Left cardiac atrium (tissue), 4 donors: ENCODE results near the gene FAM200C. TPM values are rescaled to one million over a fixed set of nuclear protein-coding genes. Genes with fewer than 3 reads are reported as not detected.

Experiments used
- ATAC-seq, 2 donors: fragments of 200-7000 bp; cut with Tn5 transposase; one replicate each; pipeline ENCODE4 v1.9.1; 2020; ENCODE audit warnings: mild to moderate bottlenecking in 2 of 2, moderate library complexity in 2 of 2
- DNase-seq: peaks from one replicate; pipeline ENCODE4 v3.0.0-alpha.2; 2020
- intact Hi-C, 2 donors: fragments of 100-400 bp; cut with DNase I; formaldehyde crosslinking; loops; one replicate each; pipeline versions ENCODE4 v1.14.1 to v1.15.1; 2022 to 2023
- total RNA-seq, 2 donors: library from RNA; stranded (reverse); fragmentation: NEBNext Ultra II Directional; extraction: Animal tissue kit (Norgen Biotek cat#: 25700); gene quantifications; one replicate each; pipeline ENCODE4 v1.2.1, GENCODE V29; 2021
- donor health status: DM: no; HTN: yes; CAD: no.
- donor health status: DM: no; HTN: yes; CAD: no; lungs with severe emphysema.
- donor health status: DM: yes; HTN: yes; CAD: no.
- donor health status: Dilated cardiomyopathy.

The FAM200C gene
- total RNA-seq, 2 donors from 2014 or later, result 2.1 to 4.2 TPM

GRCh38 chr5:160423099-160423498 is 23.2 kb upstream of the FAM200C start:
- DNase-seq, result no peak
- no peak for ATAC-seq
- intact Hi-C loops, result no loop called here

- ATAC-seq (peak; percentile 83 to 91), DNase-seq (peak; percentile 96)
- intact Hi-C loops, result no loop called here
These were observed 21.9 kb upstream of the FAM200C start, which contains the start of gene PTTG1 for GRCh38 chr5:160421625-160422258. Gene PTTG1, plus strand, starts transcription at chr5:160421855. Its CDS starts 458 bp downstream, at chr5:160422313.

GRCh38 chr5:160420331-160420610 is 20.4 kb upstream of the FAM200C start:
- intact Hi-C loops, result no loop called here
- ATAC-seq (no peak), DNase-seq (no peak)

GRCh38 chr5:160419458-160420330 is 19.8 kb upstream of the FAM200C start:
- intact Hi-C loops, result no loop called here
- DNase-seq (no peak), ATAC-seq (no peak)

GRCh38 chr5:160418561-160419457 is 19.0 kb upstream of the FAM200C start, which contains the start of gene SLU7:
Gene SLU7, minus strand, starts transcription at chr5:160419081. Its CDS starts 3,787 bp downstream, at chr5:160415294.
- intact Hi-C loops, result no loop called here
- peak; percentile 94 for DNase-seq
- peak; percentile 93 to 95 for ATAC-seq

GRCh38 chr5:160398806-160399205 is 1.0 kb downstream of the FAM200C start:
- intact Hi-C loops, result no loop called here
- DNase-seq (no peak), ATAC-seq (peak in 1 of 2 donors; percentile 20)

- intact Hi-C loops, result no loop called here
- no peak for DNase-seq
These were observed 2.4 kb downstream of the FAM200C start for GRCh38 chr5:160397492-160397891.

GRCh38 chr5:160395111-160395510 is 4.7 kb downstream of the FAM200C start:
- no peak for DNase-seq
- no peak for ATAC-seq
- intact Hi-C loops, result no loop called here

More at GRCh38 chr5:160397492-160397891, 2.4 kb downstream of the FAM200C start:
- ATAC-seq, result no peak

- DNase-seq (no peak), ATAC-seq (no peak)
- intact Hi-C loops, result loop anchor here in 1 of 2 donors (2.0 kb wide), 1 partner anchor 368 kb away; no protein-coding TSS in a partner anchor
These were observed 8.8 kb downstream of the FAM200C start for GRCh38 chr5:160390787-160391696.

- DNase-seq (no peak), ATAC-seq (no peak)
- intact Hi-C loops, result no loop called here
These were observed 12.4 kb downstream of the FAM200C start for GRCh38 chr5:160387445-160387844.

- intact Hi-C loops, result no loop called here
- DNase-seq, result no peak
- no peak for ATAC-seq
These were observed 14.4 kb downstream of the FAM200C start for GRCh38 chr5:160385496-160385895.

- intact Hi-C loops, result no loop called here
- DNase-seq (no peak), ATAC-seq (no peak)
These were observed 15.2 kb downstream of the FAM200C start for GRCh38 chr5:160384681-160385080.

- intact Hi-C loops, result no loop called here
- DNase-seq, result no peak
- no peak for ATAC-seq
These were observed 17.5 kb downstream of the FAM200C start for GRCh38 chr5:160382346-160382745.

GRCh38 chr5:160380041-160380440 is 19.8 kb downstream of the FAM200C start:
- DNase-seq (no peak), ATAC-seq (no peak)
- intact Hi-C loops, result no loop called here

GRCh38 chr5:160379511-160379910 is 20.3 kb downstream of the FAM200C start:
- peak in 1 of 2 donors; percentile 38 for ATAC-seq
- intact Hi-C loops, result no loop called here
- DNase-seq, result no peak

GRCh38 chr5:160378330-160378729 is 21.5 kb downstream of the FAM200C start:
- no peak for ATAC-seq
- intact Hi-C loops, result no loop called here
- no peak for DNase-seq

GRCh38 chr5:160377651-160378050 is 22.2 kb downstream of the FAM200C start:
- no peak for ATAC-seq
- DNase-seq, result no peak
- intact Hi-C loops, result no loop called here

GRCh38 chr5:160376416-160376815 is 23.4 kb downstream of the FAM200C start:
- DNase-seq (no peak), ATAC-seq (no peak)
- intact Hi-C loops, result no loop called here
